NCI-H510A (cell line): ENCODE measurements around the gene CPNE1.

Experiments used
- DNase-seq: peaks from one replicate; lab custom pipeline; 2025; lab: John Stamatoyannopoulos, UW

CPNE1 gene

DNA sequence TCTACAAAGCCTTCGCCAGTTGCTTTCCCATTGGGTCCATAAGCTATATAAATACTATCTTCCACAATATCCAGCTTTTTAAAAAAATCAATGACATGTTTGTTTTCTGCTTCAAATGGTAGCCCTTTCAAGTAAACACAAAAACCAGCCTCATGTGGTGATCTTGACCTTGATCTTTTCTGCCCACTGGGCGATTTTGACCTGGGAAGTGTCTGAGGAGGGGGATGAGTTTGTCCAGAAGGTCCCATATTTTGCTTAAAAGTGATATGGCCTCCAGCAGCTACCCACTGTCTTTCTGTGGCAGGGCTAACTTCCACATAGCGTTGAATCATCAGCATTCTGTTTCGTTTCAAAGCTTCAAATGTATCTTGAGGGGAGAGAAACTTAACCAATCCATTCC is 10.8 kb downstream of the CPNE1 start:
- DNase-seq, result no peak

DNA sequence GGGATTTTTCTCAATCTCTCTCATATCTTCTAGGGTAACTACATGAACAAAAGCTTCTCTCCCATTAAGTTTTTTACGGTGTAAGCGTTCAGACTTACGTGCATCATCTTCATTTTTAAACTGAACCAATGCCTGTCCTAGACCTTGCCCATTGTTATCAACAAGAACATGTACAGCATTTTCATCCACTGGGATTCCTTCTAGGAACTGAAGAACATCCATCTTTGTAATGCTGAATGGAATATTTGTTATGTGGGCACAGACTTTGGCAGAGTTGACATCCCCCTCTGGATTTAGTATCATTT is 11.3 kb downstream of the CPNE1 start:
- DNase-seq, result no peak

DNA sequence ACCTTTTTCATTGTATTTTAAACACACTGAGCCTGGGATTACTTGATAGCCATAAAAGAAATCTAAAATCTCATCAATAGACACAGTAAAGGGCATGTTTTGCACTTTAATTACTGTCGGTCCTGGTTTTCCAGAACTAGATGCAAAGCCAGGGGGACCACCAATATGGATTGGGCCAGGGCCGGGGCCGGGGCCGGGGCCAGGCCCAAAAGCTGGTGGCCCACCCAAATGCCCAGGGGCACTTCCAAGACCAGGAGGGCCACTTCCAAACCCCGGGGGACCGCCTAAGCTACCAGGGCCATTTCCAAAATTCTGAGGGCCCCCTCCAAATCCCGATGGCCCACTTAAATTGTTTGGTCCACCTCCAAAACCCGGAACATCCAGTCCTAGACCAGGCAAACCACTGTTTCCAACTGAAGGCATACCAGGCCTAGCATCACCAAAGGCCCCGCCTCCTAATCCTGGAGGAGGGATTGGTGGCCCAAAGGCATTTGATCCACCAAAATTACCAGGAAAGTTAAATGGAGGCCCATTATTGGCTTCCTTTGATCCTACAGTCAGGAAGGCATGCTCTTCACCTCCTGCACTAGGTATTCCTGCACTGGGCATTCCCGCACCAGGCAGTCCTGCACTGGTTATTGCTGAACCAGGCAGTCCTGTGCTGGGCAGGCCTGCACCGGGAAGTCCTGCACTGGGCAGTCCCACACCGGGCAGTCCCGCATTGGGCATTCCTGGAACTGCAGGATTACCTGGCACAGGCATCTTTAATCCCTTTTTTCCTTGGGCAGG is 11.9 kb downstream of the CPNE1 start:
- no peak for DNase-seq

DNA sequence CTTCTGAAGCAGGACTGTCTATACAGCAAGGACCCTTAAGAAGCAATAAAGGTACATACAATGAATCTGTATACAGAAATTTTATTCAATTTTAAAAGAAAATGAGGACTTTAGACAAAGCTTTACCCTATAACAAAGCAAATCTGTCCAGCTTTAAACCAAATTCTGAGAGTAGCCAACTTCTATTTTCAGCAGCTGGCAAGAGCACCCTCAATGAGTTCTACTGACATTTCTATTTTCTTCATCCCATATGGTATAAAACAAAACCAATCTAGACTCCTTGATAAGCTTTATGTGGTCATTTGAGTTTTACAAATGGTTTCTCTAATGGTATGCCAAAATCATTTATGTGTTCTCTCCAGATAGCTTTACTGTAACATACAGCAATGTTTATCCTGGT is 12.7 kb downstream of the CPNE1 start:
- DNase-seq, result no peak

DNA sequence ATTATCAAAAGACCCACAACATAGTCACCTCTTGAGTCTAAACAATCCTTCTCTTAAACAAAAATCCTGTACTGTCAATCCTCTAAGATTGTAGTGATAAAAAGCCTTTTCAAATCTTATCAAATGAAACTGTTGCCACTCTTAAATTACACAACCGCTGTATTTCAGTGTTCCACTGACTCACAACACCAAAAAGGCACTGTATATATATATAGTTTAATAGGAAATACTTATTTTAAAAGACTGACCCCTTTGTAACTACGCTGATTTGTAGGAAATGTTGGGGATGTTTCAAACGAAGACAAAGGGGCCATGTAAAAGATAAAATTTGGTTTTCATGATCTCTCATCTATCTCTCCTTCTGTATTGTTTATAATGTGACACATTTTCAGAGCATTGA is 14.1 kb downstream of the CPNE1 start:
- no peak for DNase-seq

DNA sequence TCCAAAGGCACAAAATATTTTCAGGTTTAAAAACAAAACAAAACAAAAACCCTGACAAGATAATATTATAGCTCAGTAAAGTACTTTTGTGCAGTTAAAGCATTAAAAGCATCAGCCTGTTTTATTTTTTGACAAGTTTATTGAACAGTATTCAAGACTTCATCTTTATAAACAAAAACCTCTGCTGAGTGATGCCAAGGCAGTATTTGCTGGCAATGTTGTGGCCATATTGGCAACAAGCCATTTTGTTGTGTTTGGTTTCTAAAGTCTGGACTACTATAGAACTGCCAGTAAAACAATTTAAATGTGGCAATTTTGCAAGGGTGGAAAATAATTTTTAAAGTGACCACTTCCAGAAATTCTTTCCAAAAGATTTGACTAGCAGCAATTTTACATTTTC is 15.9 kb downstream of the CPNE1 start:
- DNase-seq, result no peak

DNA sequence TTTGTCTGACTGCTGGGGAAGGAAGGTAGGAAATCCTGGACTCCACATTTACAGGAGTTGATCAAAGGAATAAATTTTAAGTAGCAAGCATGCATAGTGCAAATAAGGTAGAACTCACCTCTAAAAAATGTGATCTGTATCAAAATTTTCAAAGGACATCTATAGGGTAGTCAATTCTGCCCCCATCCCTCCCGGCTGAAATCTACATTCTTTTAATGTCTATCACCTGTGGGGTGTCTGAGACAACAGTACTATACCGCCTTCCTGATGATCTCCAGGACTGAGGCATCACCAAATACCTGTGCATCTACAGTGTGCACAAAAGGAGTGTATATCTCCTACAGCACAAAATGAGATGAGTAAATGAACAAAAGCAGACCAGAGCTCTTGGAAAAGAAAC is 19.9 kb downstream of the CPNE1 start:
- no peak for DNase-seq

DNA sequence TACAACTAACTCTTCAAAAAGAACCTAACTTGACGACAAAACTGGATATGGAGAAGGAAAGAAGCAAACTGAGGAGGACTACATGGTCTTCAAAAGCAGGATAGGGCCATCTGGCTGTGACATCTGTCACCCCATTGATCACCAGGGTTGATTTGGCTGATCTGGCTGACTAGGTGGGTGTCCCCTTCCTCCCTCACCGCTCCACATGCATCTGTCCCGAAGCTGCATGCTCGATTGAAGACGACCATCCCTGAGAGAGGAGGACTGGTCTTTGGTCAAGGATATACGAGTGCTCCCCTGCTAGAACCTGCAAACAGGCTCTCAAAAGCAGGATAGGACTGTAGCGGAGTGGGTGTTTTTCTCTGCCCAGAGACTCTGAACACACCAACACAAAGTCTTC is 21.7 kb downstream of the CPNE1 start:
- DNase-seq, result no peak

DNA sequence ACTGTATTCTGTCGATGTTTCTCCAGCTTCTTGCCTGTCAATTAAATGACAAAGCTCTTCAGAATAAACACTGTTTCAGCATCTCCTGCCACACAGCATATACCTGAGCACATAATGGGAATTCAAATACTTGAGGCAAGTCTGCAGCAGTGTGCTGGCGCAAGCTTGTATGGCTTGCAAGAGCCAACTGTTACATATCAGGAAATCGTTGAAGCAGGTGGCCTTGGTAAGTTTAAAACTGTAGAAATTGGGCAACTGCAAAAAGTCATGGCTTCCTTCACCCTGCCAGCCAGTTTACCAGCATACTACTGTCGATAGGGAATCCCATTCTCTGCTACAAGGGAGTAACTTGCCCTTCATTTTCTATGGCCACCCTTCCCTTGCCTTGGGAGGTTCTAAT is 23.0 kb downstream of the CPNE1 start:
- no peak for DNase-seq

DNA sequence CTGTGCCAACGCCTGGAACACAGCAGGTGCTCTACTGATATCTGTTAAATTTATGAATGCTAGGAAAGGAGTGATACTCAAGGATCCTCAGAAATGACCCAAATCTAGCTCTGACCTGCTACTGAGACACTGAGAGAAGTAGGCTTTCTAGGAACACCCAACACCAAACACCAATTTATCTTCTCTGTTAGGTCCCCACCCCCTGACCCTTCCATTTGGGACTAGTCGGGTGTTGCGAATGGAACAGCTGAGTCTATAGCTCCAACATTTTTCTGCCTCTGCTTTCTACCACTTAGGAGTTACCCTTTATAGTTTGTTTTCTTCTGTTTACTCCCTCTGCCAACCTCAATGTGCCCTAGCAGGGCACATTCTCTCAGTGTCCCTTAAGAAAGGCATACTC is 24.0 kb downstream of the CPNE1 start:
- DNase-seq, result no peak

DNA sequence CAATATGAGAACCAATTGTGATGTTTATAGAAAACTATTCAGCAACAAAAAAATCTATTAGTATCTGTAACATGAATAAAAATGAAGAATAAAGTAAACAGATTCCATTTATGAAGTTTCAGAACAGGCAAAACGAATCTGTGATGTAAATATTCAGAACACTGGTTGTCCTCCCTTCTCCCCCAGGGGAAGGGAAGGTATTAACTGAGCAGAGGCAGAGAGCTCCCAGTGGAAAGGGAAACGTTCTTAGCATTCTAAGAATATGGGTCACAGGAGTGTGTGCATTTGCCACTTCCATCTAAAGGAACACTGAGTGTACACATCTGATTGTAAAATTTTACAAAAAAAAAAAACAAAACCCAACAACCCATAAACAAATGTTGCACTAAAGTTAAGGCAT is 25.9 kb downstream of the CPNE1 start:
- DNase-seq, result no peak

DNA sequence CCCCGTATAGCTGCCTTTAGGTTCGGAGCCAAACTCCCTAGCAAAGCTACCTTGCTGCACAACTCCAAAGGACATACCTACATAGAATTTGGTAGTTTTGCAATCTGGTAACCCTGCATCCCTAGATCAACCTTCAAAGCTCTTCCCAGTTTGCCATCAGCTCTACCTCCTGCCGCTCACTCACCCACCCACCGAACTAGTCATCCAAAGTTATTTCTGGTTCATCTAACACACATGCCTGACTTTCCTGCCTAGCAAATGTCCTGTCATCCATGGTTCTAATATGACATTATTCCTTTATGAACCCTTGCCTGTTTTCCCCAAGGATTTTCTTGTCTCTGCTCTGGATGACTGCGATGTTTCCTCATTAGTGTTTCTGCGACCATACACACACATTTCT is 27.4 kb downstream of the CPNE1 start:
- DNase-seq, result no peak

DNA sequence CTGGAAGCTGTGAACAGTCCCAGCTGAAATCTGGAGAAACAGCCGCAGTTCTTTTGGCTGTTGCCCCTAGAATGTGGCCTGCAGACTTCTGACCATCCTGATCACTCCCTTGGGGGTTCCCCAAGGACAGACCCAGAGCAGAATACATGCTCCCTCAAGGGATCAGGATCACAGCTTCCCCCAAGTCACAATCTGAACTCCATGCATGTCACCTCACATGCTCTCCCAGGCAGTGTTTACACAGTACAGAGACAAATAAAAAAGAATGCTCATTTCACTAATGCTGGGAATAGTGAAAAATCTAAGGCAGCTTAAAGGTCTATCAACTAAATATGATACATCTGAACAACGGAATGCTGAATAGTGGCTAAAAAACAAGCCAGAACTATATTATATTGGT is 28.6 kb downstream of the CPNE1 start:
- no peak for DNase-seq

DNA sequence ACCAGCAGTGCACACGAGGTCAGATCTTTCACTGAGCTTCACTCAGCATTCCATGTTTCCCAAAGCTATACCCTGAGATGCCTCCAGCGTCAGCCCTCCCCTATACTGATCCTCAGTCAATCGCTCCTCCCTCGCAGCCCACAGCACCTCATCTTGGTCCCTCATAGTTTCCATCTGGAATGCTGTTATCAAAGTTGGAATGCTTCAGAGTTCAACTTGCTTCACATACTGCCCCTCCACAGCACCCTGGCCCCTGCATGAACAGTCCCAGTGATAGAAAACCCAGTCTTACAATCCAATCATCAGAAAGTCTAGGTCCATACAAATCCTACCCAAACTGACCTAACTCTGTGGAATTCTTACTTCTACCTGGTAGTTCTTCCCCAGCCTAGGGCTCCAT is 29.0 kb downstream of the CPNE1 start:
- no peak for DNase-seq

DNA sequence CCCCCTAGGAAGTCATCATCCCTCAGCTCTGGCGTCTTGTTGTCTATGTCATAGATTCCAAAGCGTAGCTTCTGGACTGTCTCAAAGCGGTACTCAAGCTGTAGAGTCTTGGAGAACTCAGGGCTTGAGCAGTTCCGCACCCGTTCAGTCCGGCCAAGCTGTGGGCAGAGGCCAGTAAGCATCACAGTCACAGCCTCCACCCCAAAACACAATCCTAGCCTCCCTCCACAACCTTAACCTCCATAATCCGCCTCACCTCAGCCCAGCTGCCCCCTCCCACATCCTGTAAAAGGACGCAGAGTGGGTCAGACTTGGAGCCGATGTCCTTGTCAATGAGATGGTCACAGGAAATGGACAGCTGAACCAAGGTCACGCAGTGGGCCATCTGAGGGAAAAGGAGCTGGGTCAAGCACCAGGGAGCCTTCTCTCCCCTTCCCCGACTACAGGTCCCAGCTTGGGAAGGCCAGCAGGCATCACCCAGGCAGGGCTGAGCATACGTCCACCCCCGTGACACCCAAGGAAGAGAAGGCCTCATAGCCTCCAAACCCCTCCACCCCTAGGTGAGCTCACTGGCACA is 32.1 kb downstream of the CPNE1 start:
- no peak for DNase-seq

DNA sequence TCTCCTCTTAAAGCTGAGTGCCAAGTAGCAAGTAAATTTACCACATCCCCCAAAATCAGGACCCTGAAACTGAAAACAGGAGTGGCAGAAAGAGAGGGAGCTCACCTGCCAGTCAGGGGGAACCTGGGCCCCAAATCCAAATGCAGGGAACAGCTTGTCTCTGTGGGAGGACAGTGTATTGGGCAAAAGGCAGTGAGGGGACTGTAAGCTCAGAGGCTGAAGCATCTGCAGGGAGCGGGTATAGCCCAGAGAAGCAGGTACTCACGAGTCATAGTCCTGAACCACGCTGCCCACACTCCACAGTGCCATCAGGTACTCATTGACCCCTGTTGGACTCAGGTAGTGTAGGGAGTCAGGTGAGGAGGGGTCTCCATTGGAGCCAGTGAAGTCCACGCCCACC is 34.1 kb downstream of the CPNE1 start:
- DNase-seq, result no peak

DNA sequence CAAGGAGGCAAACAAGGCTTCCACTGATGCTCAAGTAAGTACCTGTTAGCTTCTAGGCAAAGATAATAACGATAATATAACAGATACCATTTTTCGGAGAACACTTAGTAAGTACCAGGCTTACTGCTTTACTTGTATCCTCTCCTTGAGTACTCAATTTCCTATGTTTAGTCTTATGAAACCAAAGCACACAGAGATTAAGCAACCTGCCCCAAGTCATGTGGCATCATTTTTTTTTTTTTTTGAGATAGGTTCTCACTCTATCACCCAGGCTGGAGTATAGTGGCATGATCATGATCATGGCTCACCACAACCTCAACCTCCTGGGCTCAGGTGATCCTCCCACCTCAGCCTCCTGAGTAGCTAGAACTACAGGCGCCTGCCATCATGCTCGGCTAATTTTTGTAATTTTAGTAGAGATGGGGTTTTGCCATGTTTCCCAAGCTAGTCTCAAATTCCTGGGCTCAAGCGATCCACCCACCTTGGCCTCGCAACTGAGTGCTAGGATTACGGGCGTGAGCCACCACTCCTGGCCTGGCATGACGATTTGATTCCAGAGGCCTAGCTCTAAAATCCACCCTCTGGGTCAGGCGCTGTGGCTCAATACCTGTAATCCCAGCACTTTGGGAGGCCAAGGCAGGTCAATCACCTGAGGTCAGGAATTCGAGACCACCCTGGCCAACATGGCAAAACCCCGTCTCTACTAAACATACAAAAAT is 35.1 kb downstream of the CPNE1 start:
- no peak for DNase-seq

DNA sequence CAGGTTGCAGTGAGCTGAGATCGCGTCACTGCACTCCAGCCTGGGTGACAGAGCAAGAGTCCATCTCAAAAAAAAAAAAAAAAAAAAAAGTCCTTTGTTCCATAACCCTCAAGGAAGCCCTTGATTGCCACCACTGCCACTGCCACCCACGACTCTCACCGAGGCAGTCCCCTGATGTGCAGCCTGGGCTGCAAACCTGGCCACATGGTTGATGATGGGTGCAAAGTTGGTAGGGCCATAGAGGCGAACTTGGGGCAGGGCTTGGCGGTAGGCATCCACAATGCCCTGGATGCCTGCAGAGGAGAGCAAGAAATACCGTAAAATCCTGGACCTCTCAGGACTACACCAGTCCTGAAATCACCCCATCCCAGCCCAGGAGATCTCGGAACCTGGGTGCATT is 37.6 kb downstream of the CPNE1 start:
- no peak for DNase-seq

DNA sequence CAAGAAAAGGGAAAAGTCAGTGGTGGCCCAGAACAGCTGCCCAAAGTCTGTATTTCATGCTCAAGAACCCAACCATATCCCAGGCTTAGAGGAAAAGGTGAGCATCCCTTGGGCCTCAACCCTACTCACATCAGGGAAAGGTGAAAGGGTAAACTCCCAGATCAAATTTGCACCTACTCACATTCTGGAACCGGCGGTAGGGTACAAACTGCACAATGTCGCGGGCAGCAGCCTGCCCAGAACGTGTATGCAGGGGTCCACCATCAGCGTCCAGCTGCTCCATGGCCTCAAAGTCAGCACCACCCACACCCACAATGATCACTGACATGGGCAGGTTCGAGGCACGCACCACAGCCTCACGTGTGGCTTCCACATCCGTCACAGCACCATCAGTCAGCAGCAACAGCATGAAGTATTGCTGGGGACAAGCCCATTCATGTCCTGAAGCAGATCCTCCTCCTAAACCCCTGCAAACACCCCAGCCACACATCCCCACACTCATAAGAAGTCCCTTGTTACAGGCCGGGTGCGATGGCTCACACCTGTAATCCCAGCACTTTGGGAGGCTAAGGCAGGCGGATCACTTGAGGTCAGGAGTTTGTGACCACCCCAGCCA is 38.2 kb downstream of the CPNE1 start:
- DNase-seq, result no peak

DNA sequence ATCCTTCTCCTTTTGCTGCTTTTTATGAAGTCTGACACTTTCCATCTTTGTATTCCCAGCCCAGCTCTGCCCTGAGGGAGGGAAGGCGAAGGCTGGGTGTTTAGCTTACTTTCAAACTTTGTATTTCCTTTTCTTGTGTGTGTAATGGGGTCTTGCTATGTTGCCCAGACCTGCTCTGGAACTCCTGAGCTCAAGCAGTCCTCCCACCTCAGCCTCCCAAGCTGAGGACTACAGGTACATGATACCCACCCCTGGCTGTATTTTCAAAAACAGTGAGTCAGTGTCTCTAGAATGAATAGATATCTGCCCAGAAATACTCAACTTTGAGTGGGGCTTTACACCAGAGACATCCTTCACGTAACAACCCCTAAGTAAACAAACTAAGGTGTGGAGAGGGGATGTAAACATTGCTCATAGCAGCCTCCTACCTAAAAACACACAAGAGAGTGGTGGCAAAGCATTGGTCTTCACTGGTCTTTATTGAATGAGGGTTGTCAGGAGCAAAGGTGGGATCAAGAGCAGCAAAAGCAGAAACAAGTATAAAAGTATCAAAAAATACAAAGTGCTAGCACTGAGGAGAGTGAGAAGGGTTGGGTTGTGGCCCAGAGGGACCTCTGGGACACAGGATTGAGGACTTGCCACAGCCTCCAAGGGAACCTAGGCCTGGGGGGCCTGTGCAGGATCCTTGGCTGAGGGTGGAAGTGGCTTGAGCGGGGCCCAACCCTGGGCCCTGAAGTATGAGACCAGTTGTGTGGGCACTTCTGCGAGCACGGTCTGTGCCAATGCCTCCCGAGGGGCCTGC is 38.9 kb downstream of the CPNE1 start:
- no peak for DNase-seq

DNA sequence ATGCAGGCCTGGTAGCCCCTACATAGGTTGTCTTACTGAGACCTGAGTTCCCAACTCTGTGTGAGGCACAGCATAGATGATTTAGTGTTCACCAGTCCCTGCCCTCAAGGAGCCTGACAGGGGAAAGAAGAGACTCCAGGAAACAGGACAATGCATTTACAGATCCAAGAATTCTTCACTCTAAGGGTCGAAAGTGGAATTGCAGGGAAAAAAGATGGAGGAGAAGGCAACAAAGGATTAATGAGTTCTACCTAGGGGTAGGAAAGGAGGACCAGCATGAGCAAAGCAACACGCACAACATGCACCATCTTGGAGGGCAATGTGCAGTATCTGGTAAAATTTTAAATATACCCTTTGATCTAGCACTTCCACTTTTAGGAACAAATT is 43.1 kb downstream of the CPNE1 start:
- no peak for DNase-seq

DNA sequence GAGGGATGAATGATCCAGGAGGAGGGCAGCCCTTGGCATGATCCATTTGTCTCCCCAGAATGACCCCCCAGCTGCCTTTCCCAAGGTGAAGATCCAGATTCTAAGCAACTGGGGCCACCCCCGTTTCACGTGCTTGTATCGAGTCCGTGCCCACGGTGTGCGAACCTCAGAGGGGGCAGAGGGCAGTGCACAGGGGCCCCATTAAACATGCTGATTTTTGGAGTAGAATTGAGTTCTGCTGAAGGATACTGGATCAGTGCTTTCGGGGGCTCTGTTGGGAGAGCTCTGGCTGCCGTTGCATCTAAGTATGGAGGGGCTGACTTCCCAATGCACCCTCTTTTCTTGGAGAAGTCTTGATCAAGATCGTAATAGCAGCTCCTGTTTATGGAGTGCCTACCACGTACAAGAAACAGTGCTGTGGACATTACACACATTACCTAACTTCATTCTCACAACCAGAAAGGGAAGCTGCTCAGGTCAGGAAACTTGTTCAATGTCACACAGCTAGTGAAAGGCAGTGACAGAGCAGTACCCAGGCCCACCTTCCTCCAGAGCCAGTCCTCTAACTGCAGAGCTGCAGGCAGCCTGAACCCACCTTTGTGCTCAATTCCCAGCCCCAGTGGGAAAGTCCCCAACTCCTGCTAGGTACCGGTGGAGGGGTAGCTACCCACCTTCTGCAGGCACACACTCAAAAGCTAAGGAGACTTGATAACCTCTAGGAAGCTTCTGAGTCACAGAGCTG is 43.7 kb downstream of the CPNE1 start:
- no peak for DNase-seq
